ENCODE data around the gene WDFY2. TPM values are rescaled to one million over a fixed set of nuclear protein-coding genes. Genes with fewer than 3 reads are reported as not detected.
A peak's percentile ranks its signal among the peaks of the same experiment; 100 is the strongest.

Gene WDFY2
- total and polyA plus RNA-seq, 4 donors: 3.4 to 10.5 (median 5.8) TPM

DNA sequence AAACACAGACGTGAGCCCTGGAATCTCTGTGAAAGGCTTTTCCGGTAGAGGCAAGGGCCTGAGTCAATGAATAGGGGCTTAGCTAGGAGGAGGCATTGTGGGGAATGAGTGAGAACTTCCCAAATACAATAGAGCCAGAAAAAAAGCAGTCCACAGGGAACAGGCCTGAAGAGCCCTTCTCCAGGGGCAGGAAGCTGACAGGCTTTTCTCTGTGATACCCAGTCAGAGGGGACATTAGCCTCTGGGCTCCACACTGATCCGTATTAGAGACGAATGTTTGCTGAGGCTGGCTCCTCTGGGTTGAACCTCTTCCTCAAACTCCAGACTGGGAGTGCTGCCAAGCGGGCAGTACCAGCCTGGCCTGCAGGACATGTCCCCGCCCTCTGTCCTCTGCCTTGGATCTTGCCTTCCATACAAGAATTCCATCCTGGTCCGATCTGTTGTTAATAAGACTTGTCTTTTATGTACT is 217.4 kb downstream of the WDFY2 start:
- no peak for TF ChIP-seq EGR1 (IDR thresholded peaks at IDR 0.05; ENCODE audit: low read depth in 2 of 2)
- TF ChIP-seq SP1 (IDR thresholded peaks at IDR 0.05): peak; percentile 59
- TF ChIP-seq, protein P1, sequence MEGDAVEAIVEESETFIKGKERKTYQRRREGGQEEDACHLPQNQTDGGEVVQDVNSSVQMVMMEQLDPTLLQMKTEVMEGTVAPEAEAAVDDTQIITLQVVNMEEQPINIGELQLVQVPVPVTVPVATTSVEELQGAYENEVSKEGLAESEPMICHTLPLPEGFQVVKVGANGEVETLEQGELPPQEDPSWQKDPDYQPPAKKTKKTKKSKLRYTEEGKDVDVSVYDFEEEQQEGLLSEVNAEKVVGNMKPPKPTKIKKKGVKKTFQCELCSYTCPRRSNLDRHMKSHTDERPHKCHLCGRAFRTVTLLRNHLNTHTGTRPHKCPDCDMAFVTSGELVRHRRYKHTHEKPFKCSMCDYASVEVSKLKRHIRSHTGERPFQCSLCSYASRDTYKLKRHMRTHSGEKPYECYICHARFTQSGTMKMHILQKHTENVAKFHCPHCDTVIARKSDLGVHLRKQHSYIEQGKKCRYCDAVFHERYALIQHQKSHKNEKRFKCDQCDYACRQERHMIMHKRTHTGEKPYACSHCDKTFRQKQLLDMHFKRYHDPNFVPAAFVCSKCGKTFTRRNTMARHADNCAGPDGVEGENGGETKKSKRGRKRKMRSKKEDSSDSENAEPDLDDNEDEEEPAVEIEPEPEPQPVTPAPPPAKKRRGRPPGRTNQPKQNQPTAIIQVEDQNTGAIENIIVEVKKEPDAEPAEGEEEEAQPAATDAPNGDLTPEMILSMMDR (IDR thresholded peaks at IDR 0.05; ENCODE audit: low read depth, low read length, missing input control): peak; percentile 21
- TF ChIP-seq TAF1 (conservative IDR thresholded peaks at IDR 0.05): no peak
- TF ChIP-seq RXRA (IDR thresholded peaks at IDR 0.05): peak; percentile 28 to 59
- TF ChIP-seq, protein P2, sequence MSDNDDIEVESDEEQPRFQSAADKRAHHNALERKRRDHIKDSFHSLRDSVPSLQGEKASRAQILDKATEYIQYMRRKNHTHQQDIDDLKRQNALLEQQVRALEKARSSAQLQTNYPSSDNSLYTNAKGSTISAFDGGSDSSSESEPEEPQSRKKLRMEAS (IDR thresholded peaks at IDR 0.05): no peak
- TF ChIP-seq YY1 (IDR thresholded peaks at IDR 0.05): no peak
- no peak for TF ChIP-seq JUND (IDR thresholded peaks at IDR 0.05)
- TF ChIP-seq, protein P3, sequence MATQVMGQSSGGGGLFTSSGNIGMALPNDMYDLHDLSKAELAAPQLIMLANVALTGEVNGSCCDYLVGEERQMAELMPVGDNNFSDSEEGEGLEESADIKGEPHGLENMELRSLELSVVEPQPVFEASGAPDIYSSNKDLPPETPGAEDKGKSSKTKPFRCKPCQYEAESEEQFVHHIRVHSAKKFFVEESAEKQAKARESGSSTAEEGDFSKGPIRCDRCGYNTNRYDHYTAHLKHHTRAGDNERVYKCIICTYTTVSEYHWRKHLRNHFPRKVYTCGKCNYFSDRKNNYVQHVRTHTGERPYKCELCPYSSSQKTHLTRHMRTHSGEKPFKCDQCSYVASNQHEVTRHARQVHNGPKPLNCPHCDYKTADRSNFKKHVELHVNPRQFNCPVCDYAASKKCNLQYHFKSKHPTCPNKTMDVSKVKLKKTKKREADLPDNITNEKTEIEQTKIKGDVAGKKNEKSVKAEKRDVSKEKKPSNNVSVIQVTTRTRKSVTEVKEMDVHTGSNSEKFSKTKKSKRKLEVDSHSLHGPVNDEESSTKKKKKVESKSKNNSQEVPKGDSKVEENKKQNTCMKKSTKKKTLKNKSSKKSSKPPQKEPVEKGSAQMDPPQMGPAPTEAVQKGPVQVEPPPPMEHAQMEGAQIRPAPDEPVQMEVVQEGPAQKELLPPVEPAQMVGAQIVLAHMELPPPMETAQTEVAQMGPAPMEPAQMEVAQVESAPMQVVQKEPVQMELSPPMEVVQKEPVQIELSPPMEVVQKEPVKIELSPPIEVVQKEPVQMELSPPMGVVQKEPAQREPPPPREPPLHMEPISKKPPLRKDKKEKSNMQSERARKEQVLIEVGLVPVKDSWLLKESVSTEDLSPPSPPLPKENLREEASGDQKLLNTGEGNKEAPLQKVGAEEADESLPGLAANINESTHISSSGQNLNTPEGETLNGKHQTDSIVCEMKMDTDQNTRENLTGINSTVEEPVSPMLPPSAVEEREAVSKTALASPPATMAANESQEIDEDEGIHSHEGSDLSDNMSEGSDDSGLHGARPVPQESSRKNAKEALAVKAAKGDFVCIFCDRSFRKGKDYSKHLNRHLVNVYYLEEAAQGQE (IDR thresholded peaks at IDR 0.05): no peak
- TF ChIP-seq, protein P4, sequence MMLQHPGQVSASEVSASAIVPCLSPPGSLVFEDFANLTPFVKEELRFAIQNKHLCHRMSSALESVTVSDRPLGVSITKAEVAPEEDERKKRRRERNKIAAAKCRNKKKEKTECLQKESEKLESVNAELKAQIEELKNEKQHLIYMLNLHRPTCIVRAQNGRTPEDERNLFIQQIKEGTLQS (IDR thresholded peaks at IDR 0.05): no peak
- TF ChIP-seq FOXA2 (IDR thresholded peaks at IDR 0.05): no peak
- TF ChIP-seq GABPA (IDR thresholded peaks at IDR 0.05 in 1 of 2, conservative IDR thresholded peaks at IDR 0.05 in 1 of 2): no peak
- TF ChIP-seq FOXA1 (IDR thresholded peaks at IDR 0.05): no peak
- peak in 1 of 2 donors; percentile 32 for TF ChIP-seq RAD21 (IDR thresholded peaks at IDR 0.05)
- no peak for TF ChIP-seq ZBTB33 (IDR thresholded peaks at IDR 0.05)
- TF ChIP-seq HNF4G (IDR thresholded peaks at IDR 0.05): no peak
- no peak for TF ChIP-seq NR2F2 (IDR thresholded peaks at IDR 0.05)
- TF ChIP-seq HNF4A (conservative IDR thresholded peaks at IDR 0.05): peak; percentile 51 to 59
- H3K4me3 ChIP-seq (ENCODE audit: low read depth in 1 of 3, low read length in 3 of 3): no peak overlapping the region
- H3K9ac ChIP-seq (ENCODE audit: low read depth in 1 of 2, low read length in 2 of 2): no peak overlapping the region
- H3K27me3 ChIP-seq (ENCODE audit: control insufficient read depth in 4 of 4, insufficient read depth in 4 of 4, low read length in 3 of 4): no peaks in the 10 kb centered on the region
- WGBS: 41% methylated on average over 7 of the region's 7 CpGs
- H3K27ac ChIP-seq (ENCODE audit: low read depth in 1 of 2, low read length in 2 of 2): peak overlapping the region; percentile 12 to 31
- H3K9me3 ChIP-seq (ENCODE audit: control insufficient read depth in 4 of 4, low read length in 3 of 4): no peaks in the 10 kb centered on the region
- no peak for DNase-seq (ENCODE audit: low spot score)
- H3K36me3 ChIP-seq (ENCODE audit: control insufficient read depth in 4 of 4, insufficient read depth in 3 of 4, low read depth in 1 of 4, low read length in 3 of 4): peaks cover 0 to 2% (median 0%) of the 10 kb centered on the region in 4 donors
- H3K4me1 ChIP-seq (ENCODE audit: control insufficient read depth in 4 of 4, insufficient read depth in 4 of 4, low read length in 3 of 4): peaks cover 4 to 38% (median 22%) of the 10 kb centered on the region in 4 donors
